IMR-90 (cell line): ENCODE measurements around the gene FGF4. TPM values are rescaled to one million over a fixed set of nuclear protein-coding genes. Genes with fewer than 3 reads are reported as not detected.

Experiments
- ATAC-seq: fragments of 200-7000 bp; cut with Tn5 transposase; 2 replicates; pipeline ENCODE4 v1.9.1; 2020; ENCODE audit warnings: low read depth, mild to moderate bottlenecking, moderate library complexity
- BruUV-seq: library from RNA; stranded (reverse); fragments of 400-500 nt; replicated peaks from 2 replicates; lab custom pipeline; 2021; lab: Mats Ljungman, UMichigan
- CTCF ChIA-PET: fragments of 300-600 bp; formaldehyde crosslinking; extraction: SDS; loops from one replicate; lab custom pipeline; 2021; ENCODE audit warnings: antibody characterized with exemption; lab: Yijun Ruan, JAX
- POLR2A ChIA-PET: fragments of 300-600 bp; sonication (Branson Sonifier 250); formaldehyde crosslinking; loops from one replicate; lab custom pipeline; 2022; ENCODE audit warnings: antibody characterized with exemption; ENCODE audit not compliant: unreplicated experiment; lab: Charles Lee
- DNase-seq: peaks from one replicate; pipeline ENCODE4 v3.0.0; 2013
- H2AFZ ChIP-seq: replicated peaks from 2 replicates; pipeline ENCODE3; 2013; ENCODE audit warnings: low read length, mild to moderate bottlenecking; ENCODE audit not compliant: poor library complexity
- H2AK5ac ChIP-seq: 2 replicates; pipeline ENCODE4 v1.6.1; 2013; ENCODE audit warnings: low read depth, low read length, inconsistent platforms
- H2AK9ac ChIP-seq: replicated peaks from 2 replicates; pipeline ENCODE3; 2013; ENCODE audit warnings: mild to moderate bottlenecking, low read depth, low read length, moderate library complexity; ENCODE audit not compliant: poor library complexity
- H2BK120ac ChIP-seq: 2 replicates; pipeline ENCODE4 v1.6.1; 2013; ENCODE audit warnings: low read depth, low read length, inconsistent platforms
- H2BK15ac ChIP-seq: 3 replicates; pipeline ENCODE4 v1.6.1; 2013; ENCODE audit warnings: low read depth, low read length, inconsistent platforms
- H2BK20ac ChIP-seq: 2 replicates; pipeline ENCODE4 v1.6.1; 2013; ENCODE audit warnings: low read depth, mild to moderate bottlenecking, inconsistent platforms, low read length, moderate library complexity
- H2BK5ac ChIP-seq: 2 replicates; pipeline ENCODE4 v1.6.1; 2013; ENCODE audit warnings: mild to moderate bottlenecking, low read depth, low read length, inconsistent platforms; ENCODE audit not compliant: poor library complexity, severe bottlenecking
- H3K14ac ChIP-seq: replicated peaks from 2 replicates; pipeline ENCODE4 v1.6.1; 2013; ENCODE audit warnings: low read depth, low read length, inconsistent platforms
- H3K18ac ChIP-seq: 2 replicates; pipeline ENCODE4 v1.6.1; 2013; ENCODE audit warnings: low read depth, low read length, control low read depth
- H3K23ac ChIP-seq: 2 replicates; pipeline ENCODE4 v1.6.1; 2013; ENCODE audit warnings: low read depth, low read length, inconsistent platforms
- H3K27ac ChIP-seq: 2 replicates; pipeline ENCODE4 v1.5.1; 2013; ENCODE audit warnings: mild to moderate bottlenecking, control low read depth, low read length; ENCODE audit not compliant: insufficient read depth
- H3K27me3 ChIP-seq: 2 replicates; pipeline ENCODE4 v1.6.1; 2013; ENCODE audit warnings: low read length; ENCODE audit not compliant: control insufficient read depth, insufficient read depth
- H3K36me3 ChIP-seq: 2 replicates; pipeline ENCODE4 v1.6.1; 2013; ENCODE audit warnings: low read length, mixed read lengths; ENCODE audit not compliant: control insufficient read depth, insufficient read depth
- H3K4ac ChIP-seq: 2 replicates; pipeline ENCODE4 v1.6.1; 2013; ENCODE audit warnings: low read depth, low read length, inconsistent platforms
- H3K4me1 ChIP-seq: 2 replicates; pipeline ENCODE4 v1.6.1; 2013; ENCODE audit warnings: low read length, mixed read lengths; ENCODE audit not compliant: control insufficient read depth, insufficient read depth
- H3K4me2 ChIP-seq: 2 replicates; pipeline ENCODE4 v1.6.1; 2013; ENCODE audit warnings: low read depth, mild to moderate bottlenecking, control low read depth, low read length, moderate library complexity
- H3K4me3 ChIP-seq: 2 replicates; pipeline ENCODE4 v1.5.1; 2013; ENCODE audit warnings: low read depth, mild to moderate bottlenecking, control low read depth, low read length, moderate library complexity; ENCODE audit not compliant: insufficient read depth
- H3K56ac ChIP-seq: 2 replicates; pipeline ENCODE4 v1.6.1; 2013; ENCODE audit warnings: low read length, inconsistent platforms; ENCODE audit not compliant: insufficient read depth; ENCODE audit errors: extremely low read depth
- H3K79me1 ChIP-seq, 2 experiments: 2 replicates each; pipeline ENCODE4 v1.6.1; 2013; ENCODE audit warnings: low read length in 2 of 2, inconsistent platforms in 1 of 2, low read depth in 1 of 2
- H3K9ac ChIP-seq: 2 replicates; pipeline ENCODE4 v1.6.1; 2013; ENCODE audit warnings: low read depth, low read length, control low read depth
- H3K9me1 ChIP-seq: 2 replicates; pipeline ENCODE4 v1.6.1; 2013; ENCODE audit warnings: low read length, inconsistent platforms; ENCODE audit not compliant: insufficient read depth
- H3K9me3 ChIP-seq: 2 replicates; pipeline ENCODE4 v1.6.1; 2013; ENCODE audit warnings: low read length; ENCODE audit not compliant: control insufficient read depth, insufficient read depth
- H4K20me1 ChIP-seq: 2 replicates; pipeline ENCODE4 v1.6.1; 2013; ENCODE audit warnings: low read length, inconsistent platforms; ENCODE audit not compliant: insufficient read depth
- H4K5ac ChIP-seq: 2 replicates; pipeline ENCODE4 v1.6.1; 2013; ENCODE audit warnings: mild to moderate bottlenecking, low read depth, low read length, control low read depth
- H4K8ac ChIP-seq, 2 experiments: 2 replicates each; pipeline ENCODE4 v1.6.1; 2013; ENCODE audit warnings: low read depth in 2 of 2, low read length in 2 of 2, control low read depth in 1 of 2, inconsistent platforms in 1 of 2
- H4K91ac ChIP-seq: 2 replicates; pipeline ENCODE4 v1.6.1; 2013; ENCODE audit warnings: low read depth, low read length, inconsistent platforms; ENCODE audit not compliant: insufficient read depth
- BHLHE40 ChIP-seq: fragments of 150-350 bp; IDR thresholded peaks from 2 replicates; pipeline ENCODE4 v1.6.1; 2016; ENCODE audit warnings: mild to moderate bottlenecking, low read depth, low read length
- CEBPB ChIP-seq: IDR thresholded peaks from 2 replicates; pipeline ENCODE4 v1.6.1; 2012; ENCODE audit warnings: low read depth, low read length, improper control_type of control experiment
- CHD1 ChIP-seq: IDR thresholded peaks from 2 replicates; pipeline ENCODE4 v1.6.1; 2012; ENCODE audit warnings: low read depth, low read length, improper control_type of control experiment
- CTCF ChIP-seq: conservative IDR thresholded peaks from 2 replicates; pipeline ENCODE4 v1.5.1; 2012; ENCODE audit warnings: mild to moderate bottlenecking, low read depth, low read length, improper control_type of control experiment
- ELK1 ChIP-seq: fragments of 150-350 bp; IDR thresholded peaks from 2 replicates; pipeline ENCODE4 v1.6.1; 2016; ENCODE audit warnings: low read depth, mild to moderate bottlenecking, low read length, moderate library complexity, borderline replicate concordance
- FOS ChIP-seq: fragments of 150-350 bp; IDR thresholded peaks from 2 replicates; pipeline ENCODE4 v1.6.1; 2016; ENCODE audit warnings: low read depth, low read length
- MAFK ChIP-seq: IDR thresholded peaks from 2 replicates; pipeline ENCODE4 v1.6.1; 2012; ENCODE audit warnings: low read depth, low read length, improper control_type of control experiment
- MAZ ChIP-seq: IDR thresholded peaks from 2 replicates; pipeline ENCODE4 v1.6.1; 2012; ENCODE audit warnings: low read depth, mild to moderate bottlenecking, low read length, improper control_type of control experiment, moderate library complexity, borderline replicate concordance
- MXI1 ChIP-seq: IDR thresholded peaks from 2 replicates; pipeline ENCODE4 v1.6.1; 2012; ENCODE audit warnings: low read depth, mild to moderate bottlenecking, low read length, moderate library complexity, borderline replicate concordance
- NFE2L2 ChIP-seq: fragments of 150-350 bp; IDR thresholded peaks from 2 replicates; pipeline ENCODE4 v1.6.1; 2016; ENCODE audit warnings: low read depth, mild to moderate bottlenecking, low read length
- POLR2A ChIP-seq: IDR thresholded peaks from 2 replicates; pipeline ENCODE4 v1.6.1; 2012; ENCODE audit warnings: mild to moderate bottlenecking, low read depth, low read length
- RAD21 ChIP-seq: IDR thresholded peaks from 2 replicates; pipeline ENCODE4 v1.6.1; 2012; ENCODE audit warnings: low read length, improper control_type of control experiment
- RCOR1 ChIP-seq: IDR thresholded peaks from 2 replicates; pipeline ENCODE4 v1.6.1; 2012; ENCODE audit warnings: mild to moderate bottlenecking, low read length, improper control_type of control experiment; ENCODE audit not compliant: insufficient replicate concordance
- RFX5 ChIP-seq: IDR thresholded peaks from 2 replicates; pipeline ENCODE4 v1.8.0; 2012; ENCODE audit warnings: low read depth, mild to moderate bottlenecking, low read length, moderate library complexity
- SMC3 ChIP-seq: fragments of 150-350 bp; IDR thresholded peaks from 2 replicates; pipeline ENCODE4 v1.6.1; 2016; ENCODE audit warnings: low read depth, mild to moderate bottlenecking, antibody characterized with exemption, low read length, moderate library complexity
- USF2 ChIP-seq: fragments of 150-350 bp; IDR thresholded peaks from 2 replicates; pipeline ENCODE4 v1.6.1; 2017; ENCODE audit warnings: mild to moderate bottlenecking, antibody characterized with exemption, low read length, low read depth
- WGBS, 2 experiments: methylation state at CpG; one replicate each; pipeline versions ENCODE4 v1.1.5 to v1.1.7; 2013; ENCODE audit warnings: missing lambda C conversion rate in 2 of 2; ENCODE audit not compliant: insufficient read length in 1 of 2; ENCODE audit errors: extremely low coverage in 2 of 2; 5-methylcytosine and 5-hydroxymethylcytosine counted together
- dilution Hi-C: fragments of 300-500 bp; cut with HindIII; formaldehyde crosslinking; loops from one replicate; pipeline ENCODE4 v1.14.3; 2018; ENCODE audit warnings: low sequenced_read_pairs; ENCODE audit not compliant: unreplicated experiment
- in situ Hi-C: fragments of 300-500 bp; cut with MboI; formaldehyde crosslinking; loops from 3 replicates; pipeline ENCODE4 v1.14.3; 2019; ENCODE audit warnings: low sequenced_read_pairs, inconsistent platforms, mixed read lengths
- intact Hi-C: fragments of 100-400 bp; cut with micrococcal nuclease; formaldehyde crosslinking; loops from 2 replicates; pipeline ENCODE4 v1.10.0; 2022
- polyA plus RNA-seq, 3 experiments: library from polyadenylated mRNA; depleted of rRNA; stranded (reverse); fragments of >200 nt; gene quantifications; 2 replicates each; pipeline ENCODE4 v1.2.3, GENCODE V29; 2012; ENCODE audit warnings: low replicate concordance in 1 of 3
- total RNA-seq: library from RNA; depleted of rRNA; stranded (reverse); fragments of >200 nt; gene quantifications from 2 replicates; pipeline ENCODE4 v1.2.3, GENCODE V29; 2012

Gene FGF4
- total and polyA plus RNA-seq, 2 of the 4 experiments (the other 2 are of a cell fraction): not detected

DNA sequence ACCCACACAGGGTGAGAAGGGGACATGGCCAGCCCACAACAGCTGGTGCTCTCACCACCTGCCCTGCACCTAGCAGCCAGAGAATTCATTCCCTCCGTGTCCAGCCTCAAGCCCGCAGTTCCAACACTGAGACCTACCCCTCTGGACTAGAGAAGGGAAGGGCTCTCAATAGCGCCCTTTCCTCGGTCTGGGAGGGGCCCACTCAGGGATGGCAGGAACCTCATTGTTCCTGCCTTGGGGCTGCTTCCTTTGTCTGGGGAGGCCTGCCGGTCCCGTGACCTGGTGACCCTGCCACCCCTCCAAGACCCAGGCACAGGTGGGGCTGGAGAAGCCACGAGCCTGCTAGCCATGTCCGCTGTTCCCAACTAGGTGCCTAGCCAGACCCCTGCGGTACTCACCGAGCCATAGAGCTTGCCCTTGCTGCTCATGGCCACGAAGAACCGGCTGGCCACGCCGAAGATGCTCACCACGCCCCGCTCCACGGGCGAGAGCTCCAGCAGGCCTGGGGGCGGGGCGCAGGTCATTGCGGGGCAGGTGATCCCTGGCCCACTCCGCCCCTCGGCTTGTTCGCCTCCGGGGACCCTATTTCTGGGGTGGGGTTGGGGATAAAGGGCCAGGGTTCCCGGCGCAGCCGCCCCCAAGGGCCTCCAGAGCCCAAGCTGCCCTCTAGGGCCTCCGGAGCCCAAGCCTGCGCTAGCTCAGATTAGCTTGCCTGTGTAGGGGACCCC is 1.4 kb downstream of the FGF4 start:
- Histone ChIP-seq H3K23ac (no peak overlapping the region), H4K20me1 (no peaks in the 10 kb centered on the region; the same call in 1 of the 2 replicates), H2BK20ac (no peak overlapping the region), H3K36me3 (no peaks in the 10 kb centered on the region), H3K18ac (no peak overlapping the region), H3K9me3 (peaks cover 9% of the 10 kb centered on the region), H3K79me1 (no peaks in the 10 kb centered on the region), H3K4ac (no peak overlapping the region), H2BK5ac (no peak overlapping the region), H2AFZ (no peak overlapping the region), H3K9ac (no peak overlapping the region), H4K8ac (no peak overlapping the region), H2BK15ac (no peak overlapping the region), H2AK9ac (no peak overlapping the region), H3K4me3 (no peak overlapping the region), H3K56ac (no peak overlapping the region), H3K4me2 (no peak overlapping the region), H3K14ac (no peak overlapping the region), H3K9me1 (no peaks in the 10 kb centered on the region), H2BK120ac (no peak overlapping the region), H4K91ac (no peak overlapping the region), H3K27ac (no peak overlapping the region), H3K27me3 (peaks cover 96% of the 10 kb centered on the region), H4K5ac (no peak overlapping the region), H2AK5ac (no peak overlapping the region), H3K4me1 (no peaks in the 10 kb centered on the region)
- ChIA-PET POLR2A (no interaction called here), CTCF (no interaction called here)
- in situ Hi-C loops (no loop called here), intact Hi-C loops (no loop called here), dilution Hi-C loops (no loop called here)
- 17% methylated on average over 17 of the region's 30 CpGs; no CpG with 5 or more reads in 1 of the 2 experiments for WGBS, 2 experiments
- DNase-seq (no peak), ATAC-seq (no peak)
- TF ChIP-seq MAFK (no peak), CHD1 (no peak), NFE2L2 (no peak), CTCF (no peak), BHLHE40 (no peak), POLR2A (no peak), MXI1 (no peak), RCOR1 (no peak), MAZ (no peak), ELK1 (no peak), SMC3 (no peak), CEBPB (no peak), RAD21 (no peak), FOS (no peak), USF2 (no peak), RFX5 (no peak)
- BruUV-seq: no TSS peak
